Measurements from ENCODE around the gene FRMD4A.

FRMD4A gene

DNA sequence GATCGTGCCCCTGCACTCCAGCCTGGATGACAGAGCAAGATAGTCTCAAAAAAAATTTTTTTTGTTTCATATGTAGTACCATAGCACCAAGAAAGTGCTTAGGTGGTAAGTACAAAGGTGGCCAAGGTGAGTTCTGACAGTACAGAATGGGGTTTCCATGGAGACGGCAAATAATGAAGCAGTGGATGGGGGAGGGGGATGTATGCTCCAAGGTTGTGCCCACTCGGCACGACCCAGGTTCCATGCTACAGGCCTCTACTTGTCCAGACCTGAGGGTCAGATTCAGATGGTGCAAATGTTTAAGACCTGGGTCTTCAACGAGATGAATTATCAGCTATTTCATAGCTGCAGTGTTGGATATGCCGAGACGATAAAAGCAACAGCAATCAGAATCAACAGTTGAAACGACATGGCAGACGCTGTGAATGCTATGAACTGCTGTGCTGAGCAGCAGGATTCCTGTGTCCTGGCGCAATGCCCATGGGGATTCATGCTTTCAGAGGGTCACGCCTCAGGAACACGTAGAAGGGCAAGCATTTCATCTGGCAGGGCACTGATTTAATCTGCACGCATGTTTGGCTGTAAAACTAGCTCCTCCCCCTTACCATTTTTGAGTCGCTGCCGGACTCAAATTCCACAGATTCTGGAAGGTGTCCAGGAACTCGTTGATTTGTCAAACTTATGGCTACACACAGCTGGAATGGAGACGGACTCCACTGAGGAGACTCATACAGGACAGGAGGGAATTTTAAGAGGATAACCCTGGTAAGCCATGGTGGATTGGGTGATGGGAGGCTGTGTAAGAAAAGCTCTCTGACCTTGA, 256.5 kb downstream of the FRMD4A start:
- TF ChIP-seq TEAD4 (IDR thresholded peaks at IDR 0.05), result peak; percentile 57
- no peak for TF ChIP-seq CREB1 (IDR thresholded peaks at IDR 0.05; ENCODE audit: low read depth)
- TF ChIP-seq NFIC (IDR thresholded peaks at IDR 0.05), result peak; percentile 72

GRCh38 chr10:14072541-14072940, 258.2 kb downstream of the FRMD4A start:
- TF ChIP-seq TAF1 (IDR thresholded peaks at IDR 0.05; ENCODE audit: low read depth), result no peak
- no peak for TF ChIP-seq TCF12 (IDR thresholded peaks at IDR 0.05; ENCODE audit: low read depth)
- TF ChIP-seq FOXM1 (IDR thresholded peaks at IDR 0.05; ENCODE audit: borderline replicate concordance, low read depth), result no peak
- TF ChIP-seq TEAD4 (IDR thresholded peaks at IDR 0.05), result no peak
- TF ChIP-seq RAD21 (IDR thresholded peaks at IDR 0.05; ENCODE audit: low read depth), result no peak
- TF ChIP-seq YY1 (IDR thresholded peaks at IDR 0.05; ENCODE audit: low read depth), result no peak
- TF ChIP-seq CREB1 (IDR thresholded peaks at IDR 0.05; ENCODE audit: low read depth), result no peak
- TF ChIP-seq ZBTB7A (IDR thresholded peaks at IDR 0.05; ENCODE audit: low read depth), result no peak
- TF ChIP-seq, protein P1, sequence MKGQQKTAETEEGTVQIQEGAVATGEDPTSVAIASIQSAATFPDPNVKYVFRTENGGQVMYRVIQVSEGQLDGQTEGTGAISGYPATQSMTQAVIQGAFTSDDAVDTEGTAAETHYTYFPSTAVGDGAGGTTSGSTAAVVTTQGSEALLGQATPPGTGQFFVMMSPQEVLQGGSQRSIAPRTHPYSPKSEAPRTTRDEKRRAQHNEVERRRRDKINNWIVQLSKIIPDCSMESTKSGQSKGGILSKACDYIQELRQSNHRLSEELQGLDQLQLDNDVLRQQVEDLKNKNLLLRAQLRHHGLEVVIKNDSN (IDR thresholded peaks at IDR 0.05), result no peak
- TF ChIP-seq, protein P2, sequence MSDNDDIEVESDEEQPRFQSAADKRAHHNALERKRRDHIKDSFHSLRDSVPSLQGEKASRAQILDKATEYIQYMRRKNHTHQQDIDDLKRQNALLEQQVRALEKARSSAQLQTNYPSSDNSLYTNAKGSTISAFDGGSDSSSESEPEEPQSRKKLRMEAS (IDR thresholded peaks at IDR 0.05), result no peak
- TF ChIP-seq NFIC (IDR thresholded peaks at IDR 0.05), result no peak
- TF ChIP-seq CEBPB (IDR thresholded peaks at IDR 0.05), result no peak

GRCh38 chr10:14071956-14072355, 258.8 kb downstream of the FRMD4A start:
- TF ChIP-seq, protein P1 (IDR thresholded peaks at IDR 0.05), result no peak
- TF ChIP-seq TCF12 (IDR thresholded peaks at IDR 0.05; ENCODE audit: low read depth) (no peak), RAD21 (IDR thresholded peaks at IDR 0.05; ENCODE audit: low read depth) (no peak), TAF1 (IDR thresholded peaks at IDR 0.05; ENCODE audit: low read depth) (no peak)
- TF ChIP-seq, protein P2 (IDR thresholded peaks at IDR 0.05), result no peak

DNA sequence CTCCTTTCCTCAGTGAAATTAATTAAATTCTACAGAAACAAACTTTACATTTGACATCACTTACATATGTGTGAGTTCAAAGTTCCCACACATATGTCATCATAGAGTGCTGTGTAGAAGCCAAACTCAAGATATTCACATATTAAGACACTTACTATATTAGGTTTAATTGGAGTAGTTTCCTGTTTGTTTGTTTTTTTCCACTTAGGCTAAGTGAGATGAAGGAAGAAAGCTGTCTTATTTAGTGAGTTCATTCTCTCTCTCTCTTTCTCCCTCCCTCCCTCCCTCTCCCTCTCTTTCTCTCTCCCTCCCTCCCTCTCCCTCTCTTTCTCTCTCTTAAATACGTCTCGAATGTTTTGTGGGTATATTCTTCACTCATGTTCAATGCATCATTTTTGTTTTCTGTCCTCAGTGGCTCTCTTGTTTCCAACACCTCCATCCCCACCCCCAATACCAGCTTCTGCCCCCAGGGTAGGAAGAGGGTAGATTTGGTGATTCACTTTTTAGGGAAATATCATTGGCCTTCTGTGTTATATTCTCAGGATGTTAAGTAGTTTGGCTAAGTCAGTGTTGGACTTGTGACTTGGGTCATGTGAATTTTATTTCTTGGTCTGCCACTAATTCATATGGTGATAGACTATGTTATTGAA, 262.0 kb downstream of the FRMD4A start:
- TF ChIP-seq CREB1 (IDR thresholded peaks at IDR 0.05; ENCODE audit: low read depth) (no peak), CEBPB (IDR thresholded peaks at IDR 0.05) (no peak), FOXM1 (IDR thresholded peaks at IDR 0.05; ENCODE audit: borderline replicate concordance, low read depth) (no peak), EP300 (IDR thresholded peaks at IDR 0.05; ENCODE audit: borderline replicate concordance) (no peak)

GRCh38 chr10:14066106-14066505, 264.6 kb downstream of the FRMD4A start:
- TF ChIP-seq TEAD4 (IDR thresholded peaks at IDR 0.05) (no peak), EGR1 (IDR thresholded peaks at IDR 0.05) (no peak), NFIC (IDR thresholded peaks at IDR 0.05) (no peak)

DNA sequence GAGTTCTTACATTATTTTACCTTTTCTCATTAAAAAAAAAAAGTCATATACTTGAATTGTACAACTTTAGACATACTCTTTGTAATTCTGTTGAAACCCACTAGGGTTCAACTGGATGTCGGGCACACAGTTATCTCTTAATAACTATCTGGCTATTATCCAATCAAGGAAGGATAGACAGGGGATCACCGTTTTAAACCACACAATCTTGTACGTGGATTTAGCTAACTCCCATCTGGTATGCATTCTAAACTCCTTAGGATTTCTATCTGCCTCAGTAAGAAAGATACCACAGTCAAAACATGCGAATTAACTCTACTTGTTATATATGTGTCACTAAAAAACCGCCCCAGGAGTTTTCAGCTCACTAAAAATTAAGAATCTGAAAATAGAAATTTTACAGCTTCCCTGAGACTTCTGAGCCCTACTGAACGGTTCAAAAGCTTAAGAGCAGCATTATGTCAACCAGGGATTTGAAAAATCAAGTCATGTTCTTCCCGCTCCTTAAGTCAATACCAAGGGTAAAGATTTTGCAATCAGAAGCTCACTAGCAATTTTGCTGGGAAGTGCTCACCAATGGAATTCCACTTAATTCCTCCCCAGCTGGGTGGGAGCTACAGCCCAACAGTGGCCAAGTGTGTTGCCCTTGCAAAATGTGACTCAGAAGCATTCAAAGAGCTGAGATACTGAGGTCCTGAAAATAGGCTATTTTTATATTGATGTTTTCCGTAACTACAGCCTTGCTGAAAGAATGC, 267.0 kb downstream of the FRMD4A start:
- TF ChIP-seq RAD21 (IDR thresholded peaks at IDR 0.05; ENCODE audit: low read depth) (no peak), CREB1 (IDR thresholded peaks at IDR 0.05; ENCODE audit: low read depth) (no peak), EGR1 (IDR thresholded peaks at IDR 0.05) (no peak), EP300 (IDR thresholded peaks at IDR 0.05; ENCODE audit: borderline replicate concordance) (no peak), TAF1 (IDR thresholded peaks at IDR 0.05; ENCODE audit: low read depth) (no peak), NFIC (IDR thresholded peaks at IDR 0.05) (no peak), FOXM1 (IDR thresholded peaks at IDR 0.05; ENCODE audit: borderline replicate concordance, low read depth) (no peak), ZBTB7A (IDR thresholded peaks at IDR 0.05; ENCODE audit: low read depth) (no peak), CEBPB (IDR thresholded peaks at IDR 0.05) (no peak), YY1 (IDR thresholded peaks at IDR 0.05; ENCODE audit: low read depth) (no peak), TEAD4 (IDR thresholded peaks at IDR 0.05) (no peak)
- TF ChIP-seq, protein P1 (IDR thresholded peaks at IDR 0.05), result no peak
- TF ChIP-seq, protein P3, sequence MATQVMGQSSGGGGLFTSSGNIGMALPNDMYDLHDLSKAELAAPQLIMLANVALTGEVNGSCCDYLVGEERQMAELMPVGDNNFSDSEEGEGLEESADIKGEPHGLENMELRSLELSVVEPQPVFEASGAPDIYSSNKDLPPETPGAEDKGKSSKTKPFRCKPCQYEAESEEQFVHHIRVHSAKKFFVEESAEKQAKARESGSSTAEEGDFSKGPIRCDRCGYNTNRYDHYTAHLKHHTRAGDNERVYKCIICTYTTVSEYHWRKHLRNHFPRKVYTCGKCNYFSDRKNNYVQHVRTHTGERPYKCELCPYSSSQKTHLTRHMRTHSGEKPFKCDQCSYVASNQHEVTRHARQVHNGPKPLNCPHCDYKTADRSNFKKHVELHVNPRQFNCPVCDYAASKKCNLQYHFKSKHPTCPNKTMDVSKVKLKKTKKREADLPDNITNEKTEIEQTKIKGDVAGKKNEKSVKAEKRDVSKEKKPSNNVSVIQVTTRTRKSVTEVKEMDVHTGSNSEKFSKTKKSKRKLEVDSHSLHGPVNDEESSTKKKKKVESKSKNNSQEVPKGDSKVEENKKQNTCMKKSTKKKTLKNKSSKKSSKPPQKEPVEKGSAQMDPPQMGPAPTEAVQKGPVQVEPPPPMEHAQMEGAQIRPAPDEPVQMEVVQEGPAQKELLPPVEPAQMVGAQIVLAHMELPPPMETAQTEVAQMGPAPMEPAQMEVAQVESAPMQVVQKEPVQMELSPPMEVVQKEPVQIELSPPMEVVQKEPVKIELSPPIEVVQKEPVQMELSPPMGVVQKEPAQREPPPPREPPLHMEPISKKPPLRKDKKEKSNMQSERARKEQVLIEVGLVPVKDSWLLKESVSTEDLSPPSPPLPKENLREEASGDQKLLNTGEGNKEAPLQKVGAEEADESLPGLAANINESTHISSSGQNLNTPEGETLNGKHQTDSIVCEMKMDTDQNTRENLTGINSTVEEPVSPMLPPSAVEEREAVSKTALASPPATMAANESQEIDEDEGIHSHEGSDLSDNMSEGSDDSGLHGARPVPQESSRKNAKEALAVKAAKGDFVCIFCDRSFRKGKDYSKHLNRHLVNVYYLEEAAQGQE (IDR thresholded peaks at IDR 0.05; ENCODE audit: low read depth), result no peak
- TF ChIP-seq, protein P2 (IDR thresholded peaks at IDR 0.05), result no peak

All from Ishikawa (cell line).